H1 (cell line): ENCODE results near the gene SLX9. TPM values are rescaled to one million over a fixed set of nuclear protein-coding genes. Genes with fewer than 3 reads are reported as not detected.

Experiments
- ATF2 ChIP-seq: IDR thresholded peaks from 2 replicates; pipeline ENCODE4 v1.6.1; 2012; ENCODE audit warnings: low read length, inconsistent platforms
- CHD1 ChIP-seq: IDR thresholded peaks from 2 replicates; pipeline ENCODE4 v1.6.1; 2012; ENCODE audit warnings: low read depth, low read length, improper control_type of control experiment
- NRF1 ChIP-seq: IDR thresholded peaks from 2 replicates; pipeline ENCODE4 v1.6.1; 2011; ENCODE audit warnings: mild to moderate bottlenecking, low read depth, low read length, improper control_type of control experiment
- TCF12 ChIP-seq: IDR thresholded peaks from 2 replicates; pipeline ENCODE4 v1.6.1; 2011; ENCODE audit warnings: low read depth, mild to moderate bottlenecking, low read length
- TEAD4 ChIP-seq: IDR thresholded peaks from 2 replicates; pipeline ENCODE4 v1.6.1; 2012; ENCODE audit warnings: low read depth, low read length, inconsistent platforms, mixed read lengths
- ZNF274 ChIP-seq: IDR thresholded peaks from 2 replicates; pipeline ENCODE4 v1.7.0; 2012; ENCODE audit warnings: low read length, borderline replicate concordance; ENCODE audit errors: extremely low read depth
- polyA plus RNA-seq, 7 experiments: library from polyadenylated mRNA; depleted of rRNA in 3 of 7; stranded (reverse) in 5 of 7; unstranded in 2 of 7; fragments of >200 nt in 5 of 7; fragments of 200-250 nt in 2 of 7; gene quantifications; 1 replicate in 5 of 7; 2 replicates in 1 of 7; 4 replicates in 1 of 7; pipeline versions ENCODE4 v1.2.1 to v1.2.3, GENCODE V29; 2011 to 2013; ENCODE audit warnings: missing spikeins in 2 of 7, mixed read lengths in 2 of 7
- total RNA-seq: library from RNA; stranded (reverse); fragmentation: NEBNext Ultra II Directional; extraction: Animal tissue kit (Norgen Biotek cat#: 25700); gene quantifications from 2 replicates; pipeline ENCODE4 v1.2.1, GENCODE V29; 2021

SLX9 gene
- total and polyA plus RNA-seq, 2 of the 8 experiments (the other 6 are each of a cell fraction or from before 2014, with no cell fraction given): 17.7 to 57.3 TPM

GRCh38 chr21:44959376-44960091, 19.7 kb downstream of the SLX9 start (continued):
- TF ChIP-seq ATF2: no peak
- no peak for TF ChIP-seq TCF12
- TF ChIP-seq ZNF274: no peak
- TF ChIP-seq CHD1: no peak
- no peak for TF ChIP-seq TEAD4
- TF ChIP-seq NRF1: no peak
